LNCAP (cell line): ENCODE measurements around the gene STAT5B.

ENCODE experiments used
- CTCF ChIP-seq: fragments of 450-650 bp; IDR thresholded peaks from 2 replicates; pipeline ENCODE4 v1.5.1; 2017; ENCODE audit warnings: mild to moderate bottlenecking

Gene STAT5B

GRCh38 chr17:42163696-42164407 lies 112.3 kb downstream of the STAT5B start:
- no peak for TF ChIP-seq CTCF

GRCh38 chr17:42163113-42163512 lies 113.1 kb downstream of the STAT5B start:
- peak; percentile 54; the same call in 1 of the 2 replicates for TF ChIP-seq CTCF

- no peak for TF ChIP-seq CTCF
Measured at GRCh38 chr17:42160531-42160910, 115.7 kb downstream of the STAT5B start.

- TF ChIP-seq CTCF, result no peak
Measured at GRCh38 chr17:42159796-42160530, 116.2 kb downstream of the STAT5B start.

- TF ChIP-seq CTCF, result no peak
Measured at GRCh38 chr17:42155614-42156045, 120.6 kb downstream of the STAT5B start.

GRCh38 chr17:42153919-42154742 lies 122.1 kb downstream of the STAT5B start:
- TF ChIP-seq CTCF, result no peak
